GM18526 (cell line): Measurements from ENCODE around the gene PRODH2.

ENCODE experiments used
- POLR2A ChIP-seq: IDR thresholded peaks from 3 replicates; pipeline ENCODE4 v1.6.1; 2011; ENCODE audit not compliant: insufficient read length; ENCODE audit errors: extremely low read depth

Gene PRODH2

DNA sequence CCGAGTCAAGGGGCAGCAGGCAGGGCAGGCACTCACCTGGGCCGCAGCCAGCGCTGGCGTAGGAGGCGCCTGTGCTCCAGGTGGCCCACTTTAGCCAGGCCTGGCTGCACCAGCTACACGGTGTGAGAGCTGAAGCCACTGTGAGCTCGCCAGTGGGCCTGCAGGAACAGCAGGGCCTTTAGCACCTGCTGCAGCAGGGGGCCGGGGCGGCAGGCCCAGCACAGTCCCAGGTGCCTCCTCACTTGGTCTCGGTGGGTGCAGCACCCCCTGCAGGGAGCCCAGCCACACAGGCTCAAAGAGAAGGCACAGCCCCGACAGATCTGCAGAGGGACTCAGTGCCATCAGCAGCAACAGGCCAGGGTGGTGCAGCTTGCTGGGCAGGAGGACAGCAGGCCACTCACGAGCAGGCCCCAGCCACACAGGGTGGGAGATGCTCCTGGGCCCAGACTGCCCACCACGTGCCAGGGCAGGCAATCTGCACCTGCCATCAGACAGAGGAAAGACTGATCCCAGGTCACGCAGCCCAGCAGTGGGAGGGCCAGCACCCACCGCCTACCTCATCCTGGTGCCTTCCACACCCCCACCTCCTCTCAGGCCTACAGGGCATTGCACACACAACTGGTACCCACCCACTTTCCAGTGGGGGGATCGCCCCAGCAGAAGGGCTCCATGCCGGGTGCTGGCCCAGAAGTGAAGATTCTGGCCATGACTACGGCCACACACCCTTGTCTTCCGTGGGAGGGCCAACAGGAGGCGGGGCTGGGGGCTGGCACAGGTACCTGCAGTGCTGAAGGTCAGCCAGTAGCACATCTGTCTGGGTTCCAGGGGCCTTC, 21.4 kb downstream of the PRODH2 start:
- TF ChIP-seq POLR2A, result no peak

DNA sequence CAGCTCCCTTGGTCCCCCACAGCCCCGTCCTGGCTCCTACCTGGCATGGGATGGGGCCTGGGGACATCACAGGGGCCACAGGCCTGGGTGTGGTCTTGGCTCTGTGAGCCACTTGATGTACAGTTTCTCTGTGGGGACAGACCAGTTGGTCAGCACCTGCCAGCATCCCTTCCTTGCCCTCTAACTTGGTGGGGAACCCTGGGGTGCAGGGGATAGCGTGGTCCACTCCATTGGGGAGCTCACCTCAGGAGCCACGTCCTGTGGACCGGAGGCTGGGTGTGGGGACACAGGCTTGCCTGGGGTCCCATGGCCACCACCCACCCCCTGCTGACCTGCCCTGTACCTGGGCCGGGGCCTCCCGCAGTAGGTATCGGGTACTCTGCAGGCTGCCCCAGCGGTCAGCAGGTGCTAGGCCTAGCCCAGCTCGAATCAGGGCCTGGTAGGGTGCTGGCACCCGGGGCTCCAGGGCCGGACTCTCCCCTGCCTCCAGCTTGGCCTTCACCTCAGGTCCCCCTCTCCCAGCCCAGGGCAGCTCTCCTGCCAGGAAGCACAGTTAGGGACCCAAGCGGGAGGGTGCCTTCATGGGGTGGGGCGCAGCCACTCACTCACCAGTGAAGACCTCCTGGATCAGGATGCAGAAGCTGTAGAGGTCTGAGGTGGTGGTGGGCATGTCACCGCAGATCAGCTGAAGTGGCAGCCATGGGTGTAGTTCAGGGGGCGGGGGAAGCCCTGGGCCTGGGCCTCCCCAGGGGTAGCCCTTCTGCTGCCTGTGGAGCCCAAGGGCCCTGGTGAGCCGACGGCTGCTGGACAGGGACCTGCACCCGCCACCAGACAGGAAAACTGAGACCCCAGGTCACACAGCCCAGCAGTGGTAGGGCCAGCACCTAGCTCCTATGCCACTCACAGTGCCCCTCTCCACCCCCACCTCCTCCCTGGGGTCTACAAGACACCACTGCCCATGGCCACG, 22.4 kb downstream of the PRODH2 start:
- TF ChIP-seq POLR2A, result no peak

DNA sequence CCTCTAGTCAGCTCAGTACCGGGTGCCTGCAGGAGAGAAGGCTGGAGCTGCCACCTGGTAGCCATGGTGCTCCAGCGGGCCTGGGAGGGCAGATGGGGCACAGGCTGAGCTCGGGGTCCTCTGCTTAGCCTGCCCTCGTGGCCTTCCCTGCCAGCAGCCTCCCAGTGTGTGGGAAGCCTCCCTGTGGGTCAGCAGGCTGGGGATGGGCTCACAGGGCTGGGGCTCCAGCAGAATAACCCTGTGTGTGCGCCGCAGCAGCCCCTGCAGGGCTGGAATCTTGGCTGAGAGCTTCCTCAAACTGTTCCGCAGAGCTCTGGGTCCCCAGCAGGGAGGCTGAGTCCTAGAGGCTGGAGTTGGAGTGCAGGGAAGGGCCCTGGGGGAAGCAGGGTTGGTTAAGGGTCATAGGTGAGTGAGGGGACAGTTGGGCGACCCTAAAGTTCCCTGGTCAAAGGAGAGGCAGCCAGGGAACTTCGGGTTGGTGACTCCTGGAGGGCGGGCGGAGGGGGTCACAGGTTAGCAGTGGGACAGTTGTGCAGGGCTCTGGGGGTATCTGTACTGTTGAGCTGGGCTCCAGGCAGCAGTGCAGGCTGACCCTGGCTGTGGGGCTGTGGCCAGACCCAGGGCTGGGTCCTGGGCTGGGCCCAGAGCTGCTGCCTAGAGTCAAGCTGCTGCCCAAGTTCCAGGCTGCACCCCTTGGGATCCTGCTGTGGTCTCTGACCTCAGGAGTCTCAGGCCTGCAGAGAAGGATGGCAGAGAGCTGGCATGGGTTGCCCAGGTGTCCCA, 23.3 kb downstream of the PRODH2 start:
- no peak for TF ChIP-seq POLR2A

DNA sequence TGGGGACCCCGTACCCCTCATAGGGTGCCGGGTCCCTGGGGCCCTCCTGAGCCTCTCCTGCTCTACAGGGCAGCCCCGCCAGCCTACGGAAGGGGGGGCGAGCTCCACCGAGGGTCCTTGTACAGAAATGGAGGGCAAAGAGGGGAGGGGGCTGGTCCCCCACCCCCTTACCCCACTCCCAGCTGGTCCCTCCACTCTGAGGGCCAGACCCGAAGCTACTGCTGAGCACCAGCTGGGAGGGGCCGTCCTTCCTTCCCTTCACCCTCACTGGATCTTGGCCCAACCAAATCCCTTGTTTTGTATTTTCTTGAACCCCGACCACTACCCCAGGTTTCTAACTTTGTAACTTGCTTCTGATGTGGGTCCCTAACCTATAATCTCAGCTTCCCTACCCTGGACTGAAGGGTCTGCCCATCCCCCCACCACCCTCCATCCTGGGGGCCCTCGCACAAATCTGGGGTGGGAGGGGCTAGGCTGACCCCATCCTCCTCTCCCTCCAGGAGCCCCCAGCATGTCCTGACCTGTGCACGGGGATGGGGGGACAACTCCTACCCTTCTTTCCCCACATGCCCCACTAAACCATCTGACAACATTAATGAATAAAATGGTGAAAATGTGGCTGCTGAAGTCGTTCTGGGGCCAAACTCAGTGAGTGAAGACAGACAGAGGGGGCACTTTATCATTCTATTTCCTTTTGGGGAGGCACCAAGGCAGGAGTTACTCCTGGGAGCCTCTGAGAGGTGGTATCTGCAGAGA, 24.3 kb downstream of the PRODH2 start:
- TF ChIP-seq POLR2A, result no peak

DNA sequence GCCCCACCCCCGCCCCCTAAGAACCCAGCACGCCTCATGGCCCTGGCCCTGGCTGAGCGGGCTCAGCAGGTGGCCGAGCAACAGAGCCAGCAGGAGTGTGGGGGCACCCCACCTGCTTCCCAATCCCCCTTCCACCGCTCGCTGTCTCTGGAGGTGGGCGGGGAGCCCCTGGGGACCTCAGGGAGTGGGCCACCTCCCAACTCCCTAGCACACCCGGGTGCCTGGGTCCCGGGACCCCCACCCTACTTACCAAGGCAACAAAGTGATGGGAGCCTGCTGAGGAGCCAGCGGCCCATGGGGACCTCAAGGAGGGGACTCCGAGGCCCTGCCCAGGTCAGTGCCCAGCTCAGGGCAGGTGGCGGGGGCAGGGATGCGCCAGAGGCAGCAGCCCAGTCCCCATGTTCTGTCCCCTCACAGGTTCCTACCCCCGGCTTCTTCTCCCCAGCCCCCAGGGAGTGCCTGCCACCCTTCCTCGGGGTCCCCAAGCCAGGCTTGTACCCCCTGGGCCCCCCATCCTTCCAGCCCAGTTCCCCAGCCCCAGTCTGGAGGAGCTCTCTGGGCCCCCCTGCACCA, 25.3 kb downstream of the PRODH2 start:
- TF ChIP-seq POLR2A, result no peak

DNA sequence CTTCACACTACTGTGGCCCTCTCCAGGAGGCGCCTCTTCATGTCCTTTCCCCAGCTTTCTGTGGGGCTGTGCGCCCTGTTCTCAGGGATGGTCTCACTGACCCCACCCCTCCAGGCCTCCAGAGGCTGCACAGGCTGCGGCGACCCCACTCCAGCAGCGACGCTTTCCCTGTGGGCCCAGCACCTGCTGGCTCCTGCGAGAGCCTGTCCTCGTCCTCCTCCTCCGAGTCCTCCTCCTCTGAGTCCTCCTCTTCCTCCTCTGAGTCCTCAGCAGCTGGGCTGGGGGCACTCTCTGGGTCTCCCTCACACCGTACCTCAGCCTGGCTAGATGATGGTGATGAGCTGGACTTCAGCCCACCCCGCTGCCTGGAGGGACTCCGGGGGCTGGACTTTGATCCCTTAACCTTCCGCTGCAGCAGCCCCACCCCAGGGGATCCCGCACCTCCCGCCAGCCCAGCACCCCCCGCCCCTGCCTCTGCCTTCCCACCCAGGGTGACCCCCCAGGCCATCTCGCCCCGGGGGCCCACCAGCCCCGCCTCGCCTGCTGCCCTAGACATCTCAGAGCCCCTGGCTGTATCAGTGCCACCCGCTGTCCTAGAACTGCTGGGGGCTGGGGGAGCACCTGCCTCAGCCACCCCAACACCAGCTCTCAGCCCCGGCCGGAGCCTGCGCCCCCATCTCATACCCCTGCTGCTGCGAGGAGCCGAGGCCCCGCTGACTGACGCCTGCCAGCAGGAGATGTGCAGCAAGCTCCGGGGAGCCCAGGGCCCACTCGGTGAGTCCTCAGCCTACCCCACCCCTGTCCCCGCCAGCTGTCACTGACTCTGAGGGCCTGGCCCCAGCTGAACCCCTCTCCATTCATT, 26.1 kb downstream of the PRODH2 start:
- no peak for TF ChIP-seq POLR2A

DNA sequence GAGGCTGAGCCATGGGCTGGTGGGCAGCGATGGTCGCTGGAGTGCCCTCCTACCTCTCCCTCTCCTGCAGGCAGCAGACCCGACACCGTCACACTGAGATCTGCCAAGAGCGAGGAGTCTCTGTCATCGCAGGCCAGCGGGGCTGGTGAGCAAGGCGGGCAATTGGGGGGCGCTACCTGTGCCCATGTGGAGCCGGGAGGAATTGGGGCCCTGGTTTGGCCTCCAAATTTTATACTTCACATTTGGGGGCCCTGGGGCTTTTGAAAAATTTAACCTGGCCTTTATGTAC, 27.4 kb downstream of the PRODH2 start:
- no peak for TF ChIP-seq POLR2A

DNA sequence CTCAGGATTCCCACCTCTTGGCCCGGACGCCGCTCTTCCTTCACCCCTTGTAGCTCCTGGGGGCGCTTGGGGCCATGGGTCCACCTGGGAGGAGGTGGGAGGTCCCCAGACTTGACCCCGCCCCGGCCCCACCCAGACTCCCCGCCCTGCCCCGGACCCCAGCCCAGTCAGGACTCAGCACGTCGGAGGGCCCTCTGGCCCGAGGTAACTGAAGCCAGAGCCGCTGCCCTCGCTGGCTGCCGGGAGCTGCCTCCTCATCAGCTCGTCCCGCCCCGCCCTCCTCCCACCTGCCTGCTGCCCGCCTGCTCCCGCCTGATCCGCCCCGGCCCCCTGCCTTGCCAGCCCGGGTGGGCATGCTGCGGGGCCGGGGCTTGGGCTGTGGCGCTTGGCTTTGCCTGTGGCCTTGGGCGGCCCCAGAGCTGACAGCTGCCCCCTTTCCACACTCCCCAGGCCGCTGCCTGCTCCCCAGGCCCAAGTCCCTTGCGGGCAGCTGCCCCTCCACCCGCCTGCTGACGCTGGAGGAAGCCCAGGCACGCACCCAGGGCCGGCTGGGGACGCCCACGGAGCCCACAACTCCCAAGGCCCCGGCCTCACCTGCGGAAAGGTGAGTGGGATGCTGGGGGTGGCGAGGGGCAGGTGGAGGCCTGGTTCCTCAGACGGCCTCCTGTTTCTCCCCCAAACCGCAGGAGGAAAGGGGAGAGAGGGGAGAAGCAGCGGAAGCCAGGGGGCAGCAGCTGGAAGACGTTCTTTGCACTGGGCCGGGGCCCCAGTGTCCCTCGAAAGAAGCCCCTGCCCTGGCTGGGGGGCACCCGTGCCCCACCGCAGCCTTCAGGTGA, 27.9 kb downstream of the PRODH2 start:
- no peak for TF ChIP-seq POLR2A

DNA sequence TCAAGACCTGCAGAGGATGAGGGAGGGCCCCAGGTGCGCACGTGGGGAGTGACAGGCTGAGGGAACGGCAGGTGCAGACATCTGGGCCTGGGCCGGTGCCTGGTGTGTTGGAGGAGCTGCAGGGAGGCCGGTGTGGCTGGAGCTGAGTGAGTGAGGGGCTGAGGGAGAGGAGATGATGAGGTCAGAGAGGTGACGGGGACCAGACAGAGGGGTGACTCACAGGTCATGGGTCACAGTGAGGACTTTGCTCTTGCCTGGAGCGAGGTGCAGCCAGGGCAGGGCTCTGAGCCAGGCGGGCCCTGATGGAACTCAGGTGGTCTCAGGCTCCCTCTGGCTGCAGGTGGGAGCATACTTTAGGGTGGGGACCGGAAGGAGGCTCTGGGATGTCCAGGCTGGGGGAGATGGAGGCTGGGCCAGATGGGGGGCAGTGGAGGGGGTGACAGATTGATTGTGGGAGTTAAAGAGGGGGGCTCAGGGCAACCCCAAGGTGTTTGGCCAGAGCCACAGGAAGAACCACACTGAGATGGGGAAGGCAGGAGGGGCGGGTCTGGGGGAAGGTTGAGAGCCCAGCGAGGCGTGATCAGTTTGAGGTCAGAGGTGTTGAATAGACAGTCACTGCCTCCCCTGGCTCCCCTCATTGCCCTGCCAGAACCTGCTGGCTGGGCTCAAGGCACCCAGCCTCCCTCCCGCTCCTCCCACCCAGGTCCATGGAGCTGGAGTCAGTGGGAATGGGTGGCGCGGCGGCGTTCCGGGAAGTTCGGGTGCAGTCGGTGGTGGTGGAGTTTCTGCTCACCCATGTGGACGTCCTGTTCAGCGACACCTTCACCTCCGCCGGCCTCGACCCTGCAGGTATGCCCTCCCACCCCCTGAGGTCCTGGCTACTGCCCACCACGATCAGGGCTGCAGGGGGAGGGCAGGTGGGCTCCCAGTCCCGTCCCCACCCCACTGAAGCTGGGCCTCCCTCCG, 28.9 kb downstream of the PRODH2 start:
- TF ChIP-seq POLR2A, result no peak

DNA sequence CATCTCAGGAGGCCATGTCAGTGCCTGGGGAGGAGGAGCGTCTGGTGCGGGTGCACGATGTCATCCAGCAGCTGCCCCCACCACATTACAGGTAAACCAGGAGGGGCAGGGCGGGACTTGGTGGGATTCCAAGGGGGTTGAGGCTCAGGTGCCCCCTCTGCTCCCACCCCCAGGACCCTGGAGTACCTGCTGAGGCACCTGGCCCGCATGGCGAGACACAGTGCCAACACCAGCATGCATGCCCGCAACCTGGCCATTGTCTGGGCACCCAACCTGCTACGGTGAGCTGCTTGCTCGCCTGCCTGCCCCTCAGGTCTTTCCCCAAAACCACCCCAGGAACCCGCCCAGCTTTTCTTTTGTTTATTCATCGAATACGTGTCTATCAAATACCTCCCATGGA, 30.1 kb downstream of the PRODH2 start:
- TF ChIP-seq POLR2A, result no peak

DNA sequence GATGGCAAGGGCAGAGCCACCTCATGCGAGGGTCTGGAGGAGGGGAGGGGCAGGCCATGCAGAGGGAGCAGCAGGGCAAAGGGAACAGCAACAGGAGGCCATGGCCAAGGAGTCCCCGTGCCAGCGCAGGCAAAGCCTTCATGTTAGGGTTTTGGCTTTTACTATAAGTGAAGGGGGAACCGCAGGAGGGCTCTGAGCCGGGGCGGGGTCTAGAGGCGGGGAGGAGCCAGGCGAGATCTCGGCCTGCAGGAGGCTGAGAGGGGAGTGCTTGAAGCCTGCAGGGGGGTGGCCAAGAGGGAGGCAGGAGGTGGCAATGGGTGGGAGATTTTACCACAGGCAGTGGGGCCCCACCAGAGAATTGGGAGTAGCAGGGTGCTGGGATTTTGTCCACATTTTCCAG, 31.0 kb downstream of the PRODH2 start:
- no peak for TF ChIP-seq POLR2A

DNA sequence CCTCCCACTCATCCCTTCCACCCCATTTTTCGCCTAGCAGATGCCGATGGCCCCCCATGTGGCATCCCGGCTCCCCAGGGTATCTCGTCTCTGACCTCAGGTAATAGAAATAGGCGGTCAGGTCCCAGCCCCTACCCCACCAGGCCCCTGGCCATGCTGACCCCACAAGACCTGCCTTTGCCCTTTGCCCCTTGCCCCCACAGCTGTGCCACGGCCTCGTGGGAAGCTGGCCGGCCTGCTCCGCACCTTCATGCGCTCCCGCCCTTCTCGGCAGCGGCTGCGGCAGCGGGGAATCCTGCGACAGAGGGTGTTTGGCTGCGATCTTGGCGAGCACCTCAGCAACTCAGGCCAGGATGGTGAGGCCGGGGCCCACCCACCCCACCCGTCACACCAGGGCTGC, 31.9 kb downstream of the PRODH2 start:
- no peak for TF ChIP-seq POLR2A
